Measurements from ENCODE around the gene GAB2.
A peak's percentile ranks its signal among the peaks of the same experiment; 100 is the strongest.

Gene GAB2

GRCh38 chr11:78265326-78265725 lies 152.3 kb downstream of the GAB2 start:
- Histone ChIP-seq H3K4me3 (no peak overlapping the region), H3K27ac (no peak overlapping the region)
- DNase-seq (ENCODE audit: low spot score): no peak
- TF ChIP-seq CTCF (IDR thresholded peaks at IDR 0.05): no peak

DNA sequence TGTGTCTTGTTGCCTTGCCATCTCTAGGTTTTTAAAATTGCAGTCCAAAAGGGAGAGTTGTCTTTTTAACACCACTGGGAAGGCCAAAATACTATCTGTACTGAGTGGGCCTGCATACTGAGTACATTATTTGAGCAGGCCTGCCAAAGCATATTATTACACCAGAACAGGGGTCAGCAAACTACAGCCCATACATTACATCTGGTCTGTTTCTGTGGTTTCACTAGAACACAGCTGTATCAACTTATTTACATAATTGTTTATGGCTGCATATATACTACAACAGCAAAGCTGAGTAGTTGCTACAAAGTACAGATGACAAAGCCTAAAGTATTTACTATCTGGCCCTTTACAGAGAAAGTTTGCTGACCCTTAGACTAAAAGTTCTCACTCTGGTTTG lies 154.9 kb downstream of the GAB2 start:
- no peak for DNase-seq (ENCODE audit: low spot score)
- Histone ChIP-seq H3K27ac (no peak overlapping the region), H3K4me3 (no peak overlapping the region)
- no peak for TF ChIP-seq CTCF (IDR thresholded peaks at IDR 0.05)

DNA sequence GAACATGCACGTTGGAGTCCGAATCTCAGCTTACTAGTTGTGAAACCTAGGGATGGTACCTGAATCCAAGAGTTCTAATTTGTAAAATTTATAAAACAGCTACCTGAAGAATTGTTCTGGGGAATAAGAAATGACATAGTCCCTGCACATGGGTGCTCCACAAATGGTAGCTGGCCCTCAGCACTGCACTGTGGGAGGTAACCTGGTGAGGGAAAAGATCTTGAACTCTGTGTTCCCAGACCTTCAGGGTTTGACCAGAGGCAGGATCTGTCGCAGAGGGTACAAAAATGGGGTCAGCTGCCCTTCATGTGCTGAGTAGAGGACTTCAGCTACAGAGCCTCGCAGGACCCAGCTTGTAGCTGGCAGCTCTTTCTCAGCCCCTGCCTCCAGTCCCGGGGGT lies 155.4 kb downstream of the GAB2 start:
- Histone ChIP-seq H3K27ac (peak overlapping the region in 1 of 2 donors; percentile 41), H3K4me3 (no peak overlapping the region)
- DNase-seq (ENCODE audit: low spot score): no peak
- no peak for TF ChIP-seq CTCF (IDR thresholded peaks at IDR 0.05)

GRCh38 chr11:78261828-78262227 lies 155.8 kb downstream of the GAB2 start:
- Histone ChIP-seq H3K27ac (peak overlapping the region in 1 of 2 donors; percentile 5), H3K4me3 (no peak overlapping the region)
- no peak for TF ChIP-seq CTCF (IDR thresholded peaks at IDR 0.05)
- no peak for DNase-seq (ENCODE audit: low spot score)

GRCh38 chr11:78261367-78261766 lies 156.3 kb downstream of the GAB2 start:
- Histone ChIP-seq H3K27ac (peak overlapping the region in 1 of 2 donors; percentile 5), H3K4me3 (no peak overlapping the region)
- no peak for TF ChIP-seq CTCF (IDR thresholded peaks at IDR 0.05)
- no peak for DNase-seq (ENCODE audit: low spot score)

- TF ChIP-seq CTCF (IDR thresholded peaks at IDR 0.05): no peak
- no peak for DNase-seq (ENCODE audit: low spot score)
- Histone ChIP-seq H3K27ac (no peak overlapping the region), H3K4me3 (no peak overlapping the region)
These were observed 157.7 kb downstream of the GAB2 start for GRCh38 chr11:78259777-78260487.

GRCh38 chr11:78257654-78258053 lies 160.0 kb downstream of the GAB2 start:
- no peak overlapping the region for H3K4me3 ChIP-seq
- peak overlapping the region; percentile 54 to 83 for H3K27ac ChIP-seq
- TF ChIP-seq CTCF (IDR thresholded peaks at IDR 0.05): no peak
- DNase-seq (ENCODE audit: low spot score): no peak

Data from coronary artery (tissue), 2 donors.